Endodermal cell (in vitro differentiated cells): ENCODE data around the gene TRABD. TPM values are rescaled to one million over a fixed set of nuclear protein-coding genes. Genes with fewer than 3 reads are reported as not detected.
A peak's percentile ranks its signal among the peaks of the same experiment; 100 is the strongest.

Experiments used
- DNase-seq: peaks from one replicate; pipeline ENCODE4 v3.0.0-alpha.2; 2017
- H3K27ac ChIP-seq: 2 replicates; pipeline ENCODE4 v1.5.1; 2013; ENCODE audit warnings: mild to moderate bottlenecking, low read depth, low read length, moderate library complexity
- H3K27me3 ChIP-seq: 2 replicates; pipeline ENCODE4 v1.6.1; 2013; ENCODE audit warnings: mild to moderate bottlenecking, low read length, moderate library complexity; ENCODE audit not compliant: insufficient read depth, control insufficient read depth, poor library complexity, severe bottlenecking
- H3K36me3 ChIP-seq: 2 replicates; pipeline ENCODE4 v1.7.0; 2013; ENCODE audit warnings: mild to moderate bottlenecking, low read length, moderate library complexity; ENCODE audit not compliant: control insufficient read depth, insufficient read depth
- H3K4me1 ChIP-seq: one replicate; pipeline ENCODE4 v1.7.0; 2013; ENCODE audit warnings: low read length; ENCODE audit not compliant: control insufficient read depth, insufficient read depth
- H3K4me3 ChIP-seq: 2 replicates; pipeline ENCODE4 v1.5.1; 2013; ENCODE audit warnings: mild to moderate bottlenecking, low read length, moderate library complexity
- H3K9ac ChIP-seq: 2 replicates; pipeline ENCODE4 v1.6.1; 2013; ENCODE audit warnings: mild to moderate bottlenecking, low read length, moderate library complexity; ENCODE audit not compliant: poor library complexity, severe bottlenecking; ENCODE audit errors: extremely low read depth
- H3K9me3 ChIP-seq: 2 replicates; pipeline ENCODE4 v1.6.1; 2013; ENCODE audit warnings: mild to moderate bottlenecking, low read length, moderate library complexity; ENCODE audit not compliant: control insufficient read depth
- H3K27ac Mint-ChIP-seq: 2 replicates; pipeline ENCODE4 v1.8.0; 2020; ENCODE audit warnings: mixed read lengths
- H3K27me3 Mint-ChIP-seq: 2 replicates; pipeline ENCODE4 v1.8.0; 2021; ENCODE audit warnings: mild to moderate bottlenecking, mixed read lengths; ENCODE audit not compliant: insufficient read depth
- H3K36me3 Mint-ChIP-seq: 2 replicates; pipeline ENCODE4 v1.8.0; 2020; ENCODE audit warnings: low read depth, mixed read lengths
- H3K4me1 Mint-ChIP-seq: 2 replicates; pipeline ENCODE4 v1.8.0; 2020; ENCODE audit warnings: mixed read lengths
- H3K4me3 Mint-ChIP-seq: 2 replicates; pipeline ENCODE4 v1.8.0; 2020; ENCODE audit warnings: mild to moderate bottlenecking, moderate library complexity, mixed read lengths
- H3K9me3 Mint-ChIP-seq: 2 replicates; pipeline ENCODE4 v1.8.0; 2020; ENCODE audit warnings: mild to moderate bottlenecking, mixed read lengths
- WGBS, 2 experiments: methylation state at CpG; one replicate each; pipeline versions ENCODE4 v1.1.5 to v1.1.7; 2013; ENCODE audit warnings: missing lambda C conversion rate in 2 of 2, mixed read lengths in 1 of 2; ENCODE audit not compliant: insufficient coverage in 1 of 2, insufficient read length in 1 of 2; 5-methylcytosine and 5-hydroxymethylcytosine counted together
- total RNA-seq, 2 donors: library from RNA; stranded (reverse); fragmentation: NEBNext Ultra II Directional in 1 of 2; extraction: Animal tissue kit (Norgen Biotek cat#: 25700) in 1 of 2; gene quantifications; 2 replicates in 1 of 2; 3 replicates in 1 of 2; pipeline ENCODE4 v1.2.1, GENCODE V29; 2021
- TF ChIP-seq, protein P1 (sequence below): fragments of 200-600 bp; sonication (generic); conservative IDR thresholded peaks from 2 replicates; pipeline ENCODE4 v1.5.0; 2021; ENCODE audit warnings: antibody characterized with exemption, mild to moderate bottlenecking

Gene TRABD
- total RNA-seq, 2 donors from 2014 or later = 49.6 to 56.4 TPM

DNA sequence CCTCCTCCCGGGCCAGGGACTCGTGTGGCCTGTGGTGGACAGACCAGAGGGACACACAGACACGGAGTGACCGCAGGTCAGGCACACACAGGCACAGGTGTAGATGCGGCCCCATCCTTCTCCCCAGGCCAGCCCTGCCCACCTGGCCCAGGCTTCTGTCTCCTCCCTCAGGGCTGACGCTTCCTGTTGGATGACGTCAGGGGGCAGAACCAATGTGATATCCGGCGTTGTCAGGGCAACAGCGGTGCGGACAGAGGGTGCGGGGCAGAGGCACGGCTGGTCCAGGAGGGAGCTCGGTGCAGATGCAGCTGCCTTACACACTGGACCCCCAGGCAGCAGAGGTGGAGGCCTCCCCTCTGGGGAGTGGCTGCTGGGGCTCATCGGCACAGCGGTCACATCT, 62.0 kb downstream of the TRABD start:
- H3K4me1 ChIP-seq = peaks cover 3% of the 10 kb centered on the region
- H3K27ac Mint-ChIP-seq = peak overlapping the region; percentile 53
- H3K9me3 ChIP-seq = no peaks in the 10 kb centered on the region
- WGBS, 2 experiments = 64 to 73% methylated on average over 14 to 16 of the region's 16 CpGs
- no peak overlapping the region for H3K4me3 ChIP-seq
- H3K36me3 Mint-ChIP-seq = peaks cover 14% of the 10 kb centered on the region
- no peaks in the 10 kb centered on the region for H3K27me3 Mint-ChIP-seq
- peak; percentile 93 for DNase-seq
- no peaks in the 10 kb centered on the region for H3K27me3 ChIP-seq
- no peak overlapping the region for H3K4me3 Mint-ChIP-seq
- H3K9ac ChIP-seq = no peak overlapping the region
- TF ChIP-seq, protein P1, sequence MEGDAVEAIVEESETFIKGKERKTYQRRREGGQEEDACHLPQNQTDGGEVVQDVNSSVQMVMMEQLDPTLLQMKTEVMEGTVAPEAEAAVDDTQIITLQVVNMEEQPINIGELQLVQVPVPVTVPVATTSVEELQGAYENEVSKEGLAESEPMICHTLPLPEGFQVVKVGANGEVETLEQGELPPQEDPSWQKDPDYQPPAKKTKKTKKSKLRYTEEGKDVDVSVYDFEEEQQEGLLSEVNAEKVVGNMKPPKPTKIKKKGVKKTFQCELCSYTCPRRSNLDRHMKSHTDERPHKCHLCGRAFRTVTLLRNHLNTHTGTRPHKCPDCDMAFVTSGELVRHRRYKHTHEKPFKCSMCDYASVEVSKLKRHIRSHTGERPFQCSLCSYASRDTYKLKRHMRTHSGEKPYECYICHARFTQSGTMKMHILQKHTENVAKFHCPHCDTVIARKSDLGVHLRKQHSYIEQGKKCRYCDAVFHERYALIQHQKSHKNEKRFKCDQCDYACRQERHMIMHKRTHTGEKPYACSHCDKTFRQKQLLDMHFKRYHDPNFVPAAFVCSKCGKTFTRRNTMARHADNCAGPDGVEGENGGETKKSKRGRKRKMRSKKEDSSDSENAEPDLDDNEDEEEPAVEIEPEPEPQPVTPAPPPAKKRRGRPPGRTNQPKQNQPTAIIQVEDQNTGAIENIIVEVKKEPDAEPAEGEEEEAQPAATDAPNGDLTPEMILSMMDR = no peak
- peaks cover 25% of the 10 kb centered on the region for H3K36me3 ChIP-seq
- peaks cover 11% of the 10 kb centered on the region for H3K4me1 Mint-ChIP-seq
- no peaks in the 10 kb centered on the region for H3K9me3 Mint-ChIP-seq
- no peak overlapping the region for H3K27ac ChIP-seq

DNA sequence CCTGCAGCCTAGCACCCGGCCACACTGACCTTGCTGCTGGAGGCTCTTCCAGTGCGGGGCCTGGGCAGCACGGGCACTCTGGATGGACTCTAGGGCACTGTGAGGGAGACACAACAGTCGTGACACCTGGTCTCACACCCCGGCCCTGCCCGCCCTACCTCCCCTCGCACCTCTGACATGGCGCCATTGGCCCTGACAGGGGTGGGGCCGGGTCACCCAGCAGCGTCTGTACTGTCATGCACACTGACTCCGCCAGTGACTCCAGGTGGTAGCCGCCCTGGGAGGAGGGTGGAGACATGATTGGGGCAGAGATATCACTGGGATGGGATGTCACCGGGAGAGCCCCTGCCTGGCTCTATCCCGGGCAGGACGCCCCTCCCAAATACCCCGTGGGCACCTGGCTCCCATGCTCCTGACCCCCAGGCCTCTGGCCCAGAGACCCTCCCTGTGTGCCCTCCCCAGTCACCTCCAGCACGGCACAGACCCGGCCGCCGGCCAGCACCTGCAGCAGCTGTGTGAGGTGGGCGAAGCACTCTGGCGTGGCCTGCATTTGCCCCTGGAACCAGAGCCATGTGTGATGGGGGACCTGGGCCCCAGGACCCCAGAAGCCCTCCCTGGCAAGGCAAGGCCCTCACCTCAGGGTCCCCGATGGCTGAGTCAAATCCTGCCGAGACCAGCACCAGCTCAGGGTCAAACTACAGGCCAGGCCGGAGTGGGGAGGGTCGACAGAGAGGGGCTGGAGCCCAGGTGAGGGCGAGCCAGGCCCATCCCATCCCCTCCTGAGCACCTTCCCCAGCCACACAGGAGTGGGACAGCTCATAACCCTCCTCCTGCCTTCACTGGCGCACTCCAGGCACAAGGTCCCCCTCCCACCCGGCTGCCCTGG, 62.7 kb downstream of the TRABD start:
- no peak overlapping the region for H3K9ac ChIP-seq
- H3K36me3 ChIP-seq = peaks cover 25% of the 10 kb centered on the region
- 93 to 94% methylated on average over 19 to 29 of the region's 29 CpGs for WGBS, 2 experiments

More for the DNA sequence above, 62.7 kb downstream of the TRABD start:
- Histone ChIP-seq H3K27me3 (no peaks in the 10 kb centered on the region), H3K9me3 (no peaks in the 10 kb centered on the region), H3K4me3 (no peak overlapping the region), H3K4me1 (peaks cover 3% of the 10 kb centered on the region), H3K27ac (no peak overlapping the region)
- DNase-seq = no peak
- TF ChIP-seq, protein P1 = no peak
- Mint-ChIP-seq H3K4me3 (no peak overlapping the region), H3K27me3 (no peaks in the 10 kb centered on the region), H3K36me3 (peaks cover 14% of the 10 kb centered on the region), H3K9me3 (no peaks in the 10 kb centered on the region), H3K4me1 (peaks cover 9% of the 10 kb centered on the region), H3K27ac (peak overlapping the region; percentile 53)

Other genes with a start within 250 kb of the TRABD start
- gene PIM3, start 225.1 kb upstream of the TRABD start, total RNA-seq = 10 to 100 TPM; 31.5 to 36.6 TPM
- gene IL17REL, start 173.1 kb upstream of the TRABD start, total RNA-seq = under 1 TPM in 1 of 2 donors, not detected in 1; 0.15 TPM
- gene TTLL8, start 127.6 kb upstream of the TRABD start, total RNA-seq = under 1 TPM in 1 of 2 donors, not detected in 1; 0.20 TPM
- under 1 TPM in 1 of 2 donors, not detected in 1; 0.18 TPM for gene MLC1, start 100.5 kb upstream of the TRABD start, total RNA-seq
- under 1 TPM in 1 of 2 donors, not detected in 1; 0.31 TPM for gene MOV10L1, start 95.9 kb upstream of the TRABD start, total RNA-seq
- 10 to 100 TPM in 1 of 2 donors, 1 to 10 TPM in 1; 8.8 to 11.2 TPM for gene PANX2, start 15.2 kb upstream of the TRABD start, total RNA-seq
- 10 to 100 TPM; 22.2 to 22.9 TPM for gene SELENOO, start 15.1 kb downstream of the TRABD start, total RNA-seq
- 10 to 100 TPM; 43.7 to 46.0 TPM for gene TUBGCP6, start 59.1 kb downstream of the TRABD start, total RNA-seq
- 10 to 100 TPM; 57.2 to 62.8 TPM for gene HDAC10, start 65.4 kb downstream of the TRABD start, total RNA-seq
- 10 to 100 TPM; 46.5 to 57.0 TPM for gene MAPK12, start 75.8 kb downstream of the TRABD start, total RNA-seq
- gene MAPK11, start 84.5 kb downstream of the TRABD start, total RNA-seq = under 1 TPM; 0.33 to 0.40 TPM
- 10 to 100 TPM; 94.7 to 97.7 TPM for gene PLXNB2, start 121.7 kb downstream of the TRABD start, total RNA-seq
- 10 to 100 TPM in 1 of 2 donors, 1 to 10 TPM in 1; 8.3 to 14.2 TPM for gene DENND6B, start 141.1 kb downstream of the TRABD start, total RNA-seq
- gene PPP6R2, start 157.4 kb downstream of the TRABD start, total RNA-seq = 10 to 100 TPM; 58.7 to 81.2 TPM